SK-N-MC (cell line): ENCODE data around the gene DENND2A.

ENCODE experiments used
- EZH2 ChIP-seq: fragments of 200-600 bp; sonication (generic); IDR thresholded peaks from one replicate; pipeline ENCODE4 v1.6.1; 2017; ENCODE audit warnings: antibody characterized with exemption
- FOXP2 ChIP-seq: optimal IDR thresholded peaks from 2 replicates; pipeline ENCODE3; 2011; ENCODE audit warnings: mild to moderate bottlenecking, moderate library complexity; ENCODE audit not compliant: insufficient read depth; ENCODE audit errors: extremely low read length, control extremely low read depth
- POLR2AphosphoS5 ChIP-seq: IDR thresholded peaks from 2 replicates; pipeline ENCODE4 v1.6.1; 2012; ENCODE audit warnings: mild to moderate bottlenecking, low read depth, low read length, borderline replicate concordance

- TF ChIP-seq EZH2 = no peak
- TF ChIP-seq FOXP2 = no peak
- TF ChIP-seq POLR2AphosphoS5 = no peak
Measured at GRCh38 chr7:140540136-140540777, 100.4 kb downstream of the DENND2A start.
